ENCODE results near the gene TOX4.

The TOX4 gene

DNA sequence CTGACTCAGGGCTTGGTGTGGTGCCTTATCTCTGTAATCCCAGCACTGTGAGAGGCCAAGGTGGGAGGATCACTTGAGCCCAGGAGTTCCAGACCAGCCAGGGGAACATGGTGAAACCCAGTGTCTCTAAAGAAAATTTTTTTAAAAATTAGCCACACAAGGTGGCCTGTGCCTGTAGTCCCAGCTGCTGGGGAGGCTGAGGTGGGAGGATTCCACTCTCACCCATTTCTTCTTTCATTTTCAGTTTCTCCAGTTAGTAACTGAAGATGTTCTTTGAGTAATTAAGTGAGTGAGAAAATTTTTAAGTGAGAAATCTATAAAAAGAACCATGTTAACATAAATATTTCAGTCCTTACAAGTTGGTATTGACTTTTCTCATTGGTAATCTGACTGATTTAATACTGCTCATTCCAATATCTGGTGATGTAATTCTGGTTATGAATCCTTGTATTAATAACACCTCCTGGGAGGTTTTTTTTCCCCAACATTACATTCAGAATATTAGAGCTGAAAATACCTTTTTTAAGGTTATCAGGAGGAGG, 28.1 kb downstream of the TOX4 start:
- H3K9ac ChIP-seq = no peak overlapping the region
- no peak overlapping the region; the same call in 1 of the 2 replicates for H3K27ac ChIP-seq
- TF ChIP-seq CTCF (conservative IDR thresholded peaks at IDR 0.05; ENCODE audit: low read depth, low read length) = no peak
- H3K79me2 ChIP-seq (ENCODE audit: insufficient read depth, low read depth) = peaks cover 46% of the 10 kb centered on the region
- peak overlapping the region; percentile 42 for H3K4me2 ChIP-seq
- H3K4me1 ChIP-seq (ENCODE audit: low read depth, poor library complexity, severe bottlenecking) = peaks cover 34% of the 10 kb centered on the region
- no peak overlapping the region for H2AFZ ChIP-seq (ENCODE audit: low read depth)
- H3K27me3 ChIP-seq (ENCODE audit: insufficient read depth, low read depth) = no peaks in the 10 kb centered on the region
- no peak overlapping the region for H3K4me3 ChIP-seq (IDR thresholded peaks at IDR 0.05; ENCODE audit: insufficient read depth, low read depth, low read length)
- no peaks in the 10 kb centered on the region for H3K36me3 ChIP-seq (ENCODE audit: insufficient read depth)
- no peaks in the 10 kb centered on the region for H4K20me1 ChIP-seq (ENCODE audit: insufficient read depth)

DNA sequence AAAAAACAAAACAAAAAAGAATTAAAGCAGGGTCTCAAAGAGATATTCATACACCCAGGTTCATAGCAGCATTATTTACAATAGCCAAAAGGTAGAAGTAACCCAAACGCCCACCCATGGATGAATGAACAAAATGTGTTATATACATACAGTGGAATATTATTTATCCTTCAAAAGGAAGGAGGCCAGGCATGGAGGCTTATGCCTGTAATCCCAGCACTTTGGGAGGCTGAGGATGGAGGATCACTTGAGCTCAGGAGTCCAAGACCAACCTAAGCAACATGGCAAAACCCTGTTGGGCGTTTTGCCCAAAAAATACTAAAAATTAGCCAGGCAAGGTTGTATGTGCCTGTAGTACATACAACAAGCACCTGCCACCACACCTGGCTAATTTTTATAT, 29.6 kb downstream of the TOX4 start:
- H3K27me3 ChIP-seq (ENCODE audit: insufficient read depth, low read depth) = no peaks in the 10 kb centered on the region
- no peak overlapping the region for H3K27ac ChIP-seq
- no peaks in the 10 kb centered on the region for H3K36me3 ChIP-seq (ENCODE audit: insufficient read depth)
- no peak overlapping the region for H3K4me3 ChIP-seq (IDR thresholded peaks at IDR 0.05; ENCODE audit: insufficient read depth, low read depth, low read length)
- H3K4me1 ChIP-seq (ENCODE audit: low read depth, poor library complexity, severe bottlenecking) = peaks cover 34% of the 10 kb centered on the region
- H3K4me2 ChIP-seq = no peak overlapping the region
- H3K9ac ChIP-seq = no peak overlapping the region
- H2AFZ ChIP-seq (ENCODE audit: low read depth) = no peak overlapping the region
- peaks cover 56% of the 10 kb centered on the region for H3K79me2 ChIP-seq (ENCODE audit: insufficient read depth, low read depth)
- TF ChIP-seq CTCF (conservative IDR thresholded peaks at IDR 0.05; ENCODE audit: low read depth, low read length) = no peak
- no peaks in the 10 kb centered on the region for H4K20me1 ChIP-seq (ENCODE audit: insufficient read depth)

DNA sequence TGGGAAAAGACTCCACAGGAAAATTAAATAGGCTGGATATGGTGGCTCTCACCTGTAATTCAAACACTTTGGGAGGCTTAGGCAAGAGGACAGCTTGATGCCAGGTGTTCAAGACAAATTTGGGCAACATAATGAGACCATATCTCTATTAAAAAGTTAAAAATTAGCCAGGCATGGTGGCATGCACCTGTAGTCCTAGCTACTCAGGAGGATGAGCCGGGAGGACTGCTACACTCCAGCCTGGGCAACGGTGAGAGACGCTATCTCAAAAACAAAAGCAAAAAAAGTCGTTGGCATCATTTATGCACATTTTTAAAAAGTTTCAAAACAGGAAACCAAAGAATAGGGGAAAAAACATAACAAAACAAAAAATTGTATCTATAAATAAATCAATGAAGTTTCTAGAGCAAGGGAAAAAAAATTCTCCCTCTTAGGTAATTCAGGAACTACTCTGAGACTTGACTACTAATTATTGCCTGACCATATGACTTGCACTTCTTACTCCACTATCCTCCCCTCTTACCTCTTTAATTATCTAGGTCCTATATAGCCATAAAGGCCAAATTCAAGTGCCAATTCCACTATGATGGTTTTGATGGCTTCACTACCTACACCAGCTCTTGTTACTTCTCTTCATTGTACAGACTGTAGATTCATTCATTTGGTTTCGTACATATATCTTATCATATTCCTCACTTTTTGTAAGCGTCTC, 32.6 kb downstream of the TOX4 start:
- Histone ChIP-seq H3K4me3 (IDR thresholded peaks at IDR 0.05; ENCODE audit: insufficient read depth, low read depth, low read length) (no peak overlapping the region), H3K4me1 (ENCODE audit: low read depth, poor library complexity, severe bottlenecking) (peaks cover 29% of the 10 kb centered on the region), H2AFZ (ENCODE audit: low read depth) (no peak overlapping the region), H3K36me3 (ENCODE audit: insufficient read depth) (no peaks in the 10 kb centered on the region), H3K9ac (peak overlapping the region; percentile 88; the same call in 1 of the 2 replicates), H3K27me3 (ENCODE audit: insufficient read depth, low read depth) (no peaks in the 10 kb centered on the region), H4K20me1 (ENCODE audit: insufficient read depth) (no peaks in the 10 kb centered on the region), H3K4me2 (peak overlapping the region; percentile 95), H3K79me2 (ENCODE audit: insufficient read depth, low read depth) (peaks cover 50% of the 10 kb centered on the region), H3K27ac (no peak overlapping the region)
- no peak for TF ChIP-seq CTCF (conservative IDR thresholded peaks at IDR 0.05; ENCODE audit: low read depth, low read length)

DNA sequence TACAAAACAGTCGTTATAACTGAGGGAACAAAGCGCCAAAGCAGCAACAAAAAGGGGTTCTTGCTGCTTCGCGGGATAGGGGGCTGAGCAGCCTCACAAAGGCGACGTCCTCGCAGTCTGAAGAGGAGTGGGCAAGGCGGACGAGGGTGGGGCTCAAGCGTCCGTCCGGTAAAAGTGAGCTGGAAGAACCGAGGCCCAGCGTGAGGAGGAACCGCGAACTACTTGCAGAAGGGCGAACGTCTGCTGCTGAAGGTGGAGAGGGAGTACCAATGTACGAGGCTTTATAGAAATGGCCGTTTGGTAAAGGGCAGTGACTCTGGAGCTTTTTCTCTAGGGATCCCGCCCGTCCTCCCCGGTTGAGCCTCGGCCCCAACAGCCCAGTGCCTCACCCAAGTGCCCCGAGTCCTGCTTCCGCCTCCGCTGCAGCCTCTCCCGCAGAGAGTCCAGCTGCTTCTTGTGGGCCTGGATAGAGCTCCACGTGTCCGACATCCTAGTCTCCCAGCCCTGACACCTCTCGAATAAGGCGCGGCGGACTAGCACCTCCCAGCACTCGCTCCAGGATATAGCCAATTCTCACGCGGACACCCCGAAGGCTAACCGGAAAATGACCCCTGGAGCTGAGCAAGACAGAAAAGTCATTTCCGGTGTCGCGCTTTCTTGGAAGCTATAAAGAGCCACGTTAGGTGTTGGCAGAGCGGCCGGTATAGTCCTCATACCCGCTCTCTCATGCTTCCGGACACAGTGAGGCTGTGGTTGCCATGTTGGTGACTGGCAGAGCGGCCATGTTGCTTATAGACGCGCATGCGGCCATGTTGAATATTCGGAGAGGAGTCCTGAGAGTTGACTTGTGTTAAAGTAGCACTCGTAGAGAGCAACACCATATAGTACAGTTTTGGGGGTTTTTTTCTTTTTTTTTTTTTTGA, 34.0 kb downstream of the TOX4 start, which contains the start of gene METTL3:
TSS of gene METTL3 (minus strand) at position 606 of the 923 bp plus-strand sequence. CDS start at position 489, 117 bp downstream.
- peaks cover 15% of the 10 kb centered on the region for H3K4me1 ChIP-seq (ENCODE audit: low read depth, poor library complexity, severe bottlenecking)
- no peak for TF ChIP-seq CTCF (conservative IDR thresholded peaks at IDR 0.05; ENCODE audit: low read depth, low read length)
- no peak within 1 kb of the TSS for H3K4me3 ChIP-seq (IDR thresholded peaks at IDR 0.05; ENCODE audit: insufficient read depth, low read depth, low read length)
- peak within 1 kb of the TSS; percentile 88 for H3K9ac ChIP-seq
- peak within 1 kb of the TSS; percentile 72 for H3K27ac ChIP-seq
- no peaks in the 10 kb centered on the region for H3K36me3 ChIP-seq (ENCODE audit: insufficient read depth)
- H2AFZ ChIP-seq (ENCODE audit: low read depth) = peak within 1 kb of the TSS; percentile 67
- H3K4me2 ChIP-seq = peak within 1 kb of the TSS; percentile 95
- peaks cover 46% of the 10 kb centered on the region for H3K79me2 ChIP-seq (ENCODE audit: insufficient read depth, low read depth)
- no peaks in the 10 kb centered on the region for H4K20me1 ChIP-seq (ENCODE audit: insufficient read depth)
- no peaks in the 10 kb centered on the region for H3K27me3 ChIP-seq (ENCODE audit: insufficient read depth, low read depth)

All from KMS-11 (cell line).